HG02610 (cell line): ENCODE data around the gene PLXNA2.
A peak's percentile ranks its signal among the peaks of the same experiment; 100 is the strongest.

ENCODE experiments used
- ATAC-seq: cut with Tn5 transposase; IDR thresholded peaks from one replicate; pipeline ENCODE4 v1.9.1; 2021; ENCODE audit warnings: mild to moderate bottlenecking, moderate library complexity; ENCODE audit not compliant: unreplicated experiment

PLXNA2 gene

DNA sequence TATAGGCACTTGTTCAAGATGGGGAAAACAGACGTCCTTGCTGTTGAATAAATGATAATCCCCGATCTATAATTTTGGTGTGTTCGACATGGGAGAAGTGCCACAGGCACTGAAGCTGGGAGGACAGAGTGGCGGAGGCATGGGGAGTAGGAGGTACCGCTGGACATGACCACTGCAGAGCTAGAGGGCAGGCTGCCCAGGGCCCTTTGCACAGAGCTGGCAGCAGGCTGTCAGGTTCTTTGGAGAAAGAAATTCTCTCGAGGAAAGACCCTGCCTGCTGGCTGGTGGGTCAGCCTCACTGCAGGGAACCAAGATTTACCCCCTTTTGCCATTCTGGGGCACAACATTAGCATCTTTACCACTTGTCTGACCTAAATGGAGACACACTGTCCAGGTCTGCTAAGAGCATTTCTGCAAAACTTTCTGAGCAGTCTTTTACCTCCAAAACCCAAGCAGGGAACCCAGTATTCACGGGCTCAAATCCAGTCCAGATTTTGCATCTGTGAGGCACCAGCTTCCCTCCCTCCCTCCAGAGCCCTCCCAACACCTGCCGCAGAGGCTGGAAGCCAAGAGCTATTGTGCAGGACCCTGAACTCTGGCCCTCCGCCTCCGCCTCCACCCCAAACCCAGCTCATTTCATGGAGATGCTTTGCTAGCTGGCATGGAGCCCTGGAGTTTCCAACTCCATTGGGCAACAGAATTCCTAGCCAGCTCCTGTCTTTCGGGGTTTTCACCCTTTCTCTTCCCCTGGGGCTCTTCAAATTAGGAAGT is 142.3 kb downstream of the PLXNA2 start:
- no peak for ATAC-seq

DNA sequence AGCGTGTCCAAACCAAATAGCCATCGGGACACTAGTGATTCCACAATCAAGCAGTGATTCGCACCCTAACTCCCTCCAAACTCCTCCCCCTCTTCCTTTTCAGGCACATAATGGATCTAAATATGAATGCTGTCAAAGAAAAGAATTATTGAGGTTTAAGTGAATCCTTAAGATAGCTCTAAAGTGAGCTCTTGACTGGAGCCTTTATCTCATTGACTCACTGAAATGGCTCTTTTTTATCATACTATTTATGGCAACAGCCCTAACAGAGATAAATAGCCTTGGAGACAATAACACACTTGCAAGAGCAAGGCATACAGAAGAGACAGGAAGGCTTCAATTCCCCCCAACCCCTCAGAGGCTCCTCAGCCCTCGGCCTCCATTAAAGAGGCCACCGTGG is 143.3 kb downstream of the PLXNA2 start:
- ATAC-seq: no peak

DNA sequence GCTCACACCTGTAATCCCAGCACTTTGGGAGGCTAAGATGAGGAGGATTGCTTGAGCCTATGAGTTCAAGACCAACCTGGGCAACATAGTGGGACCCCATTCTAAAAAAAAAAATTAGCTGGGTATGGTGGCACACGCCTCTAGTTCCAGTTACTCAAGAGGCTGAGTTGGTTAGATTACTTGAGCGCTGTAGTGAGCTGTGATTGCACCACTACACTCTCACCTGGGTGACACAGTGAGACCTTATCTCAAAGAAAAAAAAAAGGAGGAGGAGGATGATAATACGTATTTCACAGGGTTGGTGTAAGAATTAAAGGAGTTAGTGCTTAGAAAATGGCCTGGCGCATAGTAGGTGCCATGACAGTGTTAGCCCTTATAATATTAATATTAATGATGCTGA is 144.1 kb downstream of the PLXNA2 start:
- no peak for ATAC-seq

DNA sequence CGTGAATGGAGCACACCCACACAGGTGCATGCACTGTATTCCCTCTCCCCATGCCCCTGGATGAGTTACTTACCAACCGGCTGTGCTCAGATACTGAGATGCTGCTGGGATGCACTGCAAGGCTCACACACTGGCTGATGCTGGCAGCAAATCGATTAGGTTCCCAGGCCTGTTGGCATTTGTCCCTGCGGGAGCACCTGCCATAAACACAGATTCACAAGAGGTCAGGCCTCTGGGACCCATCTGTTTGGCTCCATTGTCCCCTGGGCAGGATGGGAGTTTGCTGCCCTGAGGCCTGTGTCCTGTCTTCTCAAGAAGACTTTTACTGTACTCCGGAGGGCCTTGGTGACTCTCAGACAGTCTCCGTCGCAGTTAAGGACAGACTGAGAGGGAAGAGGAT is 145.4 kb downstream of the PLXNA2 start:
- ATAC-seq: no peak

DNA sequence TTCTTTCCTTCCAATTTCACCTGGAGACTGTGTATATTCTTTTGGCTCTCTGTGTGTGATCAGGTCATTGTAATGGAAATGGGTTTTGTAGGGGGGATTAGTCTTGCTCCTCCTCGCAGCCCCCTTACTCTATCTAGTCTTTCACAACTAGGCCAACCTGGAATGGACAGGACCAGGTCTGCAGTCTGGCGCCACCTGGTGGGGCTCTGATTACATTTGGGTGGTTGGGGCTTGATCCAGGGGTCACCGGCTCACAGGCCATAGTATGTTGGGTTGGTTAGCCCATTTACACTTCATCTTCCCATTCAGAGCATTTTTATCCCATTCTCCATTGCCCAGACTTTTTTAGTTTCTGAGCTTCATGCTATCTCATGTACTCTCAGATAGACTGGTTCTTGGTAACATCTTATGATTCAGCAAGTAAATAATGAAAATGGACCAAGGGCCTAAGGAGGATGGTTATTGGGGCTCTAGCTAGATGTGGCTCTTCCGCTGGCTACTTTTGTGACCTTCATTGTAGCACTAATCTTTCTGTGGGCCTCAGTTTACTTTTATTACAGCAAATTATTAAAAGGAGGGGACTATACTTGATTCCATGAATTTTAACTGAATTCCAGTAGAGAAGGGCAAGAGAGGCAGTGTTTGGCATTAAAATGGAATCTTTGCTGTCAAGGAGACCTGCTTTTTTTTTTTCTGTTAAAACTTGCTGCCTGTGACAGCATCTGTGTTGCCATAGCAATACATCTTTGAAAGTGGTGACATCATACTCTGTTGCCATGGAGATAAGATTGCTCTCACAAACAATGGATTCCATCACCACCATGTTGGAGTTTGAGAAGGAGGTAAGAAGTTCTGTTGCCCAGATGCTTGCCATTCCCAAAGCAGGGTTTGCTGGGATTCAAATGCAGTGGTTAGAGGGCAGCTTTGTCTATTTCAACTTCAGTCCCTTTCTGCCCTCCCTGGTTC is 150.1 kb downstream of the PLXNA2 start:
- peak; percentile 56 for ATAC-seq

DNA sequence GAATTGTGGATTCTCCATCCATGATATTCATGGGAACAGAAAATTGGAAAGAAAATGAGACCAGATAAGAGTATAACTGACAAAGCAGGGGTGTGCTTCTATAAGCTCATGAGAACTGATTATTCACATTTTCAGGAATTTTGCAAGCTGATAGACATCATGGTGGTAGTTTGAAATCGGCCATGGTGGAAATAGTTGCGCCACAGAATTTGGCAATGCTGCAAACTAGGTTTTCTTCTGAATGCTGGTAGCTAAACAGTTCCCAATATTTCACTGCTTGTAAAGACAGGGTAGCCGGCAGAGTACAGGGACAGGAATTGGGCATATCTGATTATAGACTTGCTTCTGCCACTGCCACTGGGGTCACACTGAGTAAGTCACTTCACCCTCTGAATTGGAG is 151.1 kb downstream of the PLXNA2 start:
- ATAC-seq: no peak

DNA sequence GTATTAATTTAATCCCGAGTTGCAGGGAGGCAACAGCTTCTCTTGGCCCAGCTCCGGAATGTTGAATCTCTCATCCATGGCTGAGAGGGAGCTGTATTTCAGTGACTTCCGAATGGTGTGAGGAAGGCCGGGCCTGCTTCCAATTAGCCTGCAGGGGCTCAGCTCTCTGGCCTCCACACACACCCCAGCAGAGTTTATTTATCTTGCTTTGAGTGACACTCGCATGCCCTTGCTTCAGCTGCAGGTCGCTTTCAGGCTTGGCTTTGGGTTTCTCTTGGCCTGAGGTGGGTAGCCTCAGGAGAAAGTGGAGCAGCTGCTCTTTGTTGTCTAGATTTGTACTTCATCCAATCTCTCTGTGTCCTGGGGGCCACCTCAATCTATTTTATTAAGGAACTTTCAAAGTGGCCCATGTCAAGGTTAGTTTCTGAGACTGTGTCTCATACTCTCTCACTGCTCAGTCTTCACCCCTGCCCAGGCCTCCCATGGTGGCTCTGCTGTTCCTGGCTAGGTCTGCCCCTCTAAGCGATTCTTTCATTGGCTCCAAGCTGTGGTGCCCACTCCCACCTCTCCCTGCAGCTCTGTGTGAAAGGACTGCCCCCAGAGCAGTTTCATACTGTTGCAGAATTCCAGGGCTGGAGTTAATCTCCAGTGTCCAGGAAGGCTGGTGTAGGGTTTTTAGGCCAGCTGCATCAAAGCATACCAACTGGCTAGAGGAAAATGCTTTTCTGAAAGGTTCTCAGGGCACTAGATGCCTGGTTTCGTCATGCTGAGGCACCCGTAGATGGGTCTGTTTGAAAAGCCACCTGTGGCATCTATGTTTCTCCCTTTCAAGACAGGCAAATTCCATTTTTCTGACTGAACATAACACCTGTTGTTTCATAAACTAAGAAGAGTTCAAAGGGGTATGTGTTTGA is 153.5 kb downstream of the PLXNA2 start:
- no peak for ATAC-seq

DNA sequence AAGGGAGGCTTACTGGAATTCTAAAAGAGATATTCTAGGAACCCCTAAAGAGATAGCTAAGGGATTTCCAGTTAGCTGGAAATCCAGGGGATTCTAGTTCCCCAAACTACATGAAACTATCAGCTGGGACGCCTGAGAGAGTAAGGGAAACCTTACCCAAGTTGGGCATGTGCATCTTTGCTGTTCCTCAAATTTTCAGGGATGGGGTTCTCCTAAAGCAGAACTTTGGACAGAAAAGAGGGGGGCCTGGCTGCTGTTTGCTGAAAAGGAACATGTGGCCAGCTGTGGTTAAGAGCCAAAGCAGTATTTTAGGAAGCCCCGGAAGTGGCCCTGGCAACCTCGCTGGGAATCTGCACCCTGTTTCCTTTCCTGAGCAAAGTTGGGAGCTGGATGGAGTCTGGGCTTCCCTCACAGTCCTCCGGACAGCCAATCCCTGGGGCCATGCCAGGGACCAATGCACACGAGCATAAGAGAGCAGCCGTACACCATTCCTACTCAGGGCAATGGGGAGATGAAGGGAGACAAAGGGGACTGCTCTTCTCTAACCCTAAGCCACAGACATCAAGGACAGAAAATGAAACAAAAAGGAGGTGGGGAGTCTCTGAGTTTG is 154.3 kb downstream of the PLXNA2 start:
- ATAC-seq: no peak

DNA sequence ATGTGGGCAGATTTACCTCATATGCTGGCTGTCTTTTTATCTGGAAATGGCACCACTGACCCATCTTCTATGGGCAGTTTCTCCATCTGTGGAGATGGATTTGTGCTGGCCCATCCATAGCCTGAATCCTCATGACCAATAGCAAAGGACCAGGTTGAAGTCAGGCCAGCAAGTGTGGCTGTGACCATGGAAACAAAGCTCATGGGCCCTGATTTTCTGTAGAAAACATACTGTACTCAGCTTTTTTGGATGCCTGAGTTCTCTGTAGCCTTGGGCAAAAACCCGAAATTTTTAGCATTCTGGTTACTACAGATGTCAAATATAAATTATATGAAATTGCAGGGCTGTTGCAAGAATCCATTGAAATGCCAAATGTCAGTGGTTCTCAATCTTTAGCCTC is 155.0 kb downstream of the PLXNA2 start:
- no peak for ATAC-seq

DNA sequence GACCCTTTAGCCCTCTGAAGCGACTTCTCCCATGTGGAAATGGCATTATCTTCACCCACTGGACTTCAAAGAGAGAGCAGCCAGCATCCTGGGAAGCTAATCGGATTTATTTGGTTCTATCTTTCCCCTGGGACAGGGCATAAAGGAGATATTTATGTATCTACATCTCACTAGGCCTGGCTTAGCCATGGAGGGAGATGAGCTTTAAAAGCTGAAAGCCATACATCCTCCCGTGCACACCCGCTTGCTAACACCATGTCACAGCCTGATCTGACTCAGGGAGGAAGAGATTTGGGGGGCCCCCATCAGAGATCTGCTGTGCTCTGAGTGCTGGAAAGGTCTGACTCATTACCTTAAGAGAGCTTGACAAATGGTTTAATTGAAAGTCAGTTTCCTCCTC is 155.9 kb downstream of the PLXNA2 start:
- no peak for ATAC-seq

DNA sequence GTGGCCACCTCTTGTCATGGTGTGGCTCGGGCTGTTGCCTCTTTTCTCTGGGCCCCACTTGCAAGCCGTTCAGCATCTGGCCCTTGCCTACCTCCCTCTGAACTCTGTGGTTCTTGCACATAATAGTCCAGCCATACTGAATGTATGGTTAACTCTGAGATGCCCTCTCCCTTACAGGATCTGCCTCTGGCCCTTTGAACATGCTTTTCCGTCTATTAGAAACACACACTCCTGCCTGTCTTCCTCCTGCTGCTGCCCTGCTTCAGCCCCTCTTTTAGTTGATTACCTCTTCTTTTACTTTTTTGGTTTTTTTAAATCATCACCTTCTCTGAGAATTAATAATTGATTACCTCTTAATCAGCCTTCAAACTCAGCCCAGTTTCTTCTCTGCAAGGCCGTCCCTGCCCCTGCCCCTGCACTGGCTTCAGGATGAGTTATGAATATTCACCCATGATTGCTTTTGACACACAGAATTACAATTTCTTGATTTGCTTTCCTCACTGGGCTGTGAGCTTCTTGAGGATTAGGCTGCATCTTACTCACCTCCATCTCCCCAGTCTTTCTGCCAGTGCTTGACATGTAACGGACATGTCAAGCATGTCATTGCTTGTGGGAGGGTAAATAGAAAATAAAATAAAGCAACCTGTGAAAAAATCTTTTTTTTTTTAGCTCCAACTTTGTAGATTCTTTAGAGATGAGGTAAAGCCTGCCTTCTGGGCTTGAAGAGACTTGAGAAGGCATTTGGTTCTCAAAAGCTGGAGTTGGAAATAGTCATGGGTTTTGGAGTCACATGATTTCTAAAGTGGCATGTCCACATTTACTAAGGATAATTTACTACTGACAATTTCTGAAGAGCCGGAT is 158.3 kb downstream of the PLXNA2 start:
- ATAC-seq: no peak

DNA sequence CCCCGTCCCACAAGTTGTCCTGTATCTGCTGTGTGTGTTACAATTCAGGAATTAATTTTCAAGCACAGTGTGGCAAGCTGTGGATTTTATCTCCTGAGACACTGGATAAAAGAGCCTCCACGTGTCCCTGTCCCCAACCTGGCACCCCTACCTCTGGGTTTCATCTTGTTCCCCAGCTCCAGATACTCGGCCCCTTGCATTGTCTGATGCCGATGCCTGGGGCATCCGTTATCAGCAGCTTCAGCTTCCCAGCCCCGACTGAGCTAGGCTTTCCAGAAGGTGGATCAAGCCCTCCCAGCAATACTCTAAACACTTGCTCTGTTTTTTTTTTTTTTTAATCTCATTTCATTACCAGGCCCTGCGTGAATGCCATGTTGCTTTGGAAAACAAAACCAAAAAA is 159.4 kb downstream of the PLXNA2 start:
- no peak for ATAC-seq

DNA sequence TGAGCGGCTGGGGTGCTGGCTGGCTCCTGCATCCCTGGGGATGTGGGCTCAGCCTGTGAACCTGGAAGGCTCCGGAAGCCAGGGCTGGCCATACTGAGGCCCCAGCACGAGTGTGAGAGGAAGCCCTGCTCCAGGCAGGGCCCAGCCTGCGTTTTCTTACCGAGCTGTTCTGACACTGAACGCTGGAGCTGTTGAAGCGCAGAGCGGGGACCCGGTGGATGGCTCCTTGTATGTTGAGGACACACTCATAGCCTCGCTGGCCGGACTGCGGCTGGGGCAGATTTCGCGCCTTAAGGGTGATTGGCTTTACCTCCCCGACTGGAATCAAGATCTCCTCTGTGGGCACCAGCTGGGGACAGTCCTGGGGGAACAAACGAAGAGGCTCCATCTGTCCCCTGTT is 160.0 kb downstream of the PLXNA2 start:
- no peak for ATAC-seq

DNA sequence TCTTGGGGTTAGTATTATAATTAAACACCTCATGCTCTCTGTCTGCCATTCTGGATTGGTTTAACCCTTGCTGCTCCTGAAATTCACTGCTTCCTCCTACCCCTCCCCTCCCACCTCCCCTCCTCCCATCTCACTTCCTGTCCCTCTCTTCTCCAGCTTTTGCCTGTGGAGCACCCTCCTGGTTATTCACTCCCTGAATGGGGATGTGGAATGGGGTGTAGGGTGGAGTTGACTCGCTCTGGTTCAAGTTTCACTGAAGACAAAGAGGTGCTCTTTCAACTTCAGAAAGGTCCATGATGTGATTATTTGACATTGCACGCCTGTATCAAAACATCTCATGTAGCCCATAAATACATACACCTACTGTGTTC is 160.5 kb downstream of the PLXNA2 start:
- ATAC-seq: no peak

DNA sequence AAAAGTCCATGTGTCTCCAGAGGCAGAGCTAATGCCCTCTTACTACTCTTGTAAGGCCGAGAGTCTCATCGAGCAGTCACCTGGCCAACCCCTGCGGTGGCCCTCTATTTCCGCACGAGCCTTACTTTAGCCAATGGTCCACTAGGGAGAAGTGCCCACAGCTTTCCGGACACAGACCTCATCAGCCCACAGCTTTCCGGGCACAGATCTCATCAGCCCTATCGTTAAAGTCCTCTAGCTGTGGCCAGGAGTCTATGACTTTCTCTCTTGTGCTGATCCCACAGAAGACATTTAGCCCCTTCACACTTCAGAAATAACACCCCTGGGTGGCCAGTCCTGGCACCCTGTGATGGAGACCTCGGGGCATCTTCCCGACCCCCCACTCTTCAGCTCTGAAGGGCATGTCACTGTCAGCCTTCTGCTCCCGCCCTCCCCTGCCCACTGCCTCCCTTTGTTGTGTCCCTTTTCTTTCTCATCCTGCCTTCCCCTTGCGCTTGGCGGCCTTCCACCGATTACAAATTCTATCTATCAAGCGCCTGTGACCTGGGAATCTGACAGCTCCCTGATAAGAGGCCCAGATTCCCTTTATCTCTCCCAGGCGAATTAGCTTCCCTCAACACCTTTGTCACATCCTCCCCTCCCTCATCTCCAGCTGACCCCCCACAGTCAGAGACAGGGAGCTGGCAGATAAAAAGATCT is 161.0 kb downstream of the PLXNA2 start:
- ATAC-seq: no peak

DNA sequence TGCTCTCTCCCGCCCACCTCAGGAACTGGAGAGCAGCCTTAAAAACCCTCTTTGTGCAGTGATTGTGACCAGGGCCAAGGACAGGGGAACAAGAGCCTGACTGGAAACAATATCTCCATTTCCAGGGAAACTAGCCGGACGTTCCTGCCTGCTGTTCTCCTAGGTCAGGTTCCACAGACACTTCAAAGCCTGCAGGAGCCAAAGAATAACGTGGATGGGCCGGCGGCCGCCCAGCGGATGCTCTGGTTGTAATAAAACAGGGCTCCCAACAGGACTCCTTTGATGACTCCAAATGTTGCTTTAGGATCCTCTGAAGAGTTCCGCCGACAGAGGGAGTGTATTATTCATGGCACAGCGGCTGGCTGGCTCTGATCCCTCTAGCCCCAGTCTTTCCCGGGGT is 162.2 kb downstream of the PLXNA2 start:
- ATAC-seq: no peak

DNA sequence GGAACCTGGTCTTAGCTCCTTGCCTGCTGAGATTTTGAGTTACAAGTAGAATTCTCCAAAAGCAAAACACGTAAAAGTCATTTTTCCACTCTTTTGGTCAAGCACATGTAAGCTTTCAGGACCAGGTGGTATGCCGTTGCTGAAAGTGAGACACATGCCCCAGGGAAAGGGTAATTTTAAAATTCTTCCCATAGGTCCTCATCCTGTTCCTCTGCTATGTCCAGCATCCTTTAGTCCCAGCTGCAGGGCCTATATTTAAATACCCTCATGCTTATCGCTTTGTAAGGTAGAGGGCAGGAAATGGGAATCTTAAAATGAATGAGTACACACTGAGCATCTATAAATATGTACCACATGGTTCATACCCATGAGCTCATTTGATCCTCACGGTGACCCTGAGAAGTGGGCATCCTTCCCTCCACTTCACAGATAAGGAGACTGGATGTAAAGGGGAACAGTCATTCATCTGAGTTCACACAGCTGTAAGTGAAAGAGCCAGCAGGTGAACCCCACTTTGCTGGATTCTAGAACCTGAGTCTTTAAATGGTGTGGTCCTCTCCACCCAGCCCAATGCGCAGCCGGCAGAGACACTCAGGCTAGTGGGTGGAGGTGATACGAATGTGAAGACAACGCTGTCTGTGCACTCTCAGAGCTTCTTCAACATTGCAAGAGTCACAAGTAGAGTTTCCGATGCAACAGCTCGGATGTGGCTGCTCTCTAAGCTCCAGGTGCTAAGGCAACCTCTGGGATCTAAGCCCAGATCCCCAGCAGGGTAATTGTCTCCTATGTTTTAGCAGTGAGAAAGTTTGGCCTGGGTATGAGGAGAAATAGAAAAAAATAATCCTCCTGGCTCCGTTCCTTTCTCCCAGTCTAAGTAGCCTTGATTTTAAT is 163.5 kb downstream of the PLXNA2 start:
- no peak for ATAC-seq

DNA sequence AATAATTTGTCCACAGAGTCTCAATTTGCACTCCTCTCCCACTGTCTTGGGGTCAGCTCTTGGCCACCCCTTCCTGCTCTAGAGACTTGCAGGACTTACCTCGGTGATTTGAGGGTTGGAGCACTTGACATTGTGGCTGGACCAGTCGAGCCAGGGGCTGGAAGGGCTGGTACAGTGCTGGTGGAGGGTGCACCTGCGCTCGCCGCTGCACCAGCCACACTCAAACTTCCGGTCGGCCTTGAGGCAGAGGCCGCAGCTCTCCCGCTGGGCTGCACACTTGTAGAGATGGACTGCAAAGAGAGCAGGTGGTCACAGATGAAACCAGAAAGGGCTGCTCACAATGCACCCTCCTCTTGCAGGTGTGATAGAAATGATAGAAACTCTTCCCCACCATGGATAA is 165.0 kb downstream of the PLXNA2 start:
- no peak for ATAC-seq
